ENCODE data around the gene CLGN. TPM values are rescaled to one million over a fixed set of nuclear protein-coding genes. Genes with fewer than 3 reads are reported as not detected.
"Not testable (repeated sequence)": the region's sequence is repeated elsewhere in the genome, so short reads cannot be mapped to it uniquely, and the experiment has no call there.

The CLGN gene
- total RNA-seq, 3 donors from 2014 or later, result not detected

DNA sequence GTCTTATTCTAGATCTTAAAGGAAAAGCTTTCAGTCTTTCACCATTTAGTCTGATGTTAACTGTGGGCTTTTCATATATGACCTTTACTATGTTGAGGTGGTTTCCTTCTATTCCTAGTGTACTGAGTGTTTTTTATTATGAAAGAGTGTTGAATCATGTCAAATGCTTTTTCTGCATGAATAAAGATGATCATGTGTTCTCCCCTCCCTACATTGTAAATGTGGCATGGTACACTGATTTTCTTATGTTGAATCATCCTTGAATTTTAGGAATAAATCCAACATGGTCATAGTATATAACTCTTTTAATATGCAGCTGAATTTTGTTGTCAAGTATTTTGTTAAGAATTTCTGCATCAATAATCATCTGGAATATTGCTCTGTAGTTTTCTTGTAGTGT, 4.3 kb downstream of the CLGN start:
- Mint-ChIP-seq H3K27me3 (ENCODE audit: low read depth) (peaks cover 37% of the 10 kb centered on the region), H3K4me3 (no peak overlapping the region), H3K9me3 (no peaks in the 10 kb centered on the region), H3K4me1 (ENCODE audit: low read depth) (peaks cover 6% of the 10 kb centered on the region), H3K36me3 (ENCODE audit: insufficient read depth) (no peaks in the 10 kb centered on the region)
- DNase-seq (no peak), ATAC-seq (no peak)

DNA sequence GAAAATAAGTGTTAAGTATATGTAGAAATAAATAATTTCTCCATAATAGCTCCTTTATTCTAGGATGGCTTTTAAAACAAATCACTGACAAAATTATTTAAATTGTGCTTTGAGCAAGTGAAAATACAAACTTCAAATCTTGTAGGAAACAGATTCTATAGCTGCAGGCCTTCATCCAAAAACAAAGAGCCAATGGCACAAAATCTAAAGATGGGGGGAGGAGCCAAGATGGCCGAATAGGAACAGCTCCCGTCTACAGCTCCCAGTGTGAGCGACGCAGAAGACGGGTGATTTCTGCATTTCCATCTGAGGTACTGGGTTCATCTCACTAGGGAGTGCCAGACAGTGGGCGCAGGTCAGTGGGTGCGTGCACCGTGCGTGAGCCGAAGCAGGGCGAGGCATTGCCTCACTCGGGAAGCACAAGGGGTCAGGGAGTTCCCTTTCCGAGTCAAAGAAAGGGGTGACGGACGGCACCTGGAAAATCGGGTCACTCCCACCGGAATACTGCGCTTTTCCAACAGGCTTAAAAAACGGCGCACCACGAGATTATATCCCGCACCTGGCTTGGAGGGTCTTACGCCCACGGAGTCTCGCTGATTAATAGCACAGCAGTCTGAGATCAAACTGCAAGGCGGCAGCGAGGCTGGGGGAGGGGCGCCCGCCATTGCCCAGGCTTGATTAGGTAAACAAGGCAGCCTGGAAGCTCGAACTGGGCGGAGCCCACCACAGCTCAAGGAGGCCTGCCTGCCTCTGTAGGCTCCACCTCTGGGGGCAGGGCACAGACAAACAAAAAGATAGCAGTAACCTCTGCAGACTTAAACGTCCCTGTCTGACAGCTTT, 14.1 kb downstream of the CLGN start:
- not testable (repeated sequence) for H3K4me3 Mint-ChIP-seq; H3K4me1 Mint-ChIP-seq (ENCODE audit: low read depth); H3K9me3 Mint-ChIP-seq; H3K36me3 Mint-ChIP-seq (ENCODE audit: insufficient read depth); DNase-seq; ATAC-seq
- peaks cover 16% of the 10 kb centered on the region for H3K27me3 Mint-ChIP-seq (ENCODE audit: low read depth)

DNA sequence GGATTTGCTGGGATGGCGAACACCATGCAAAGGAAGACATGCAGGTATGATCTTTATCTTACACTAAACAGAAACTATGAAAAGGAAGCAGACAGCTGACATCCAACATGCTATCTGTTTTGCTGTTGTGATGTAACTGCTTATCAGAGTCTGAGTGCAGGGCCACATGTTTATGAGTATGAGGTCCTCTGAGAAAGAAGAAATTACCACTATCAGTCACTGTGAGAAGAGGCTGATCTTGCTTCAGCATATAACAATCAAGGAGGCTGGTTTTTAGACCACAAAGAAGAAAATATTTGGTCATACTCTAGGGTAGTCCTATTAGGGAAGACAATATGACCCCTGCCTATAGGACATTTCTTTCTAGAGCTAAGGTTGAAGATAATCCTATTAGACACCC, 18.5 kb downstream of the CLGN start:
- Mint-ChIP-seq H3K36me3 (ENCODE audit: insufficient read depth) (no peaks in the 10 kb centered on the region), H3K4me1 (ENCODE audit: low read depth) (no peaks in the 10 kb centered on the region), H3K27me3 (ENCODE audit: low read depth) (peaks cover 27% of the 10 kb centered on the region), H3K9me3 (no peaks in the 10 kb centered on the region), H3K4me3 (no peak overlapping the region)
- DNase-seq (no peak), ATAC-seq (no peak)

DNA sequence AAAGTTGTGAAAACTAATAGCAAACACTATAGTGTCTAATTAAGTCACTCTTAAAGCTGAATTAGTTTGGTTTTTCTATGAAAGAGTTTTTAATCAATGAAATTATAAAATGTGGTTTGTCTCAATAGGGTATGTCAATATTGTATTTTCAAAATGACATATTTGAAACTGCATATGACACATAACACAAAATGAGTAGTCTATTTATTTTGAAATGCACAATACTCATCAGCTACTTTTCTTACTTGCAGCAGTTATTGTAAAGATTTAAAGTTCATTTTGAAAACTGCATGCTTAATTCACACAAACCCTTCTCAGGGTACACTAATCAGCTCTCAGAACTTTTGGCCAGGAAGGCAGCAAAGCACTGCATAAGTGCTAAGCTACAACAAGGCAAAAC, 21.2 kb downstream of the CLGN start:
- DNase-seq, result no peak
- Mint-ChIP-seq H3K27me3 (ENCODE audit: low read depth) (peaks cover 13% of the 10 kb centered on the region), H3K4me3 (no peak overlapping the region), H3K36me3 (ENCODE audit: insufficient read depth) (no peaks in the 10 kb centered on the region), H3K4me1 (ENCODE audit: low read depth) (no peaks in the 10 kb centered on the region), H3K9me3 (no peaks in the 10 kb centered on the region)
- ATAC-seq, result peak; percentile 23 to 28

DNA sequence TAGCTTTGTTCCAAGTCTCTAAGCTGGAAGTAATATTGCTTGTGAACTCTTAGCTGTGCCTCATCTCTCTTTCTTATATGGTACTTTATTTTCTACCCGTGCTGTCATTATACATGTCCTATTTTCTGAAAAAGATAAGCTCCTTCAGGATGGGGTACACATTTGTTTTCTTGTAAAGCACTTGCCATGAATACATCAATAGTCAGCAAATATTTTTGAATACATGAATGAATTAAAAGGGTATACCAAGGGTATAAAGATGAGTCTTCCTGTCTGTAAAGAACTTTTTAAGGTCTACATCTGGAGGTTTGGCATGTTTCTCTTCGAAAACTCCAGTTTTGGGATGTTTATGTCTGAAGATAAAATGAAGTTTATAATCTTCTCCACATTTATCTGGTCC, 27.3 kb downstream of the CLGN start:
- no peaks in the 10 kb centered on the region for H3K36me3 Mint-ChIP-seq (ENCODE audit: insufficient read depth)
- no peaks in the 10 kb centered on the region for H3K9me3 Mint-ChIP-seq
- no peak overlapping the region for H3K4me3 Mint-ChIP-seq
- H3K27me3 Mint-ChIP-seq (ENCODE audit: low read depth), result peaks cover 3% of the 10 kb centered on the region
- no peak for DNase-seq
- ATAC-seq, result no peak
- H3K4me1 Mint-ChIP-seq (ENCODE audit: low read depth), result no peaks in the 10 kb centered on the region

DNA sequence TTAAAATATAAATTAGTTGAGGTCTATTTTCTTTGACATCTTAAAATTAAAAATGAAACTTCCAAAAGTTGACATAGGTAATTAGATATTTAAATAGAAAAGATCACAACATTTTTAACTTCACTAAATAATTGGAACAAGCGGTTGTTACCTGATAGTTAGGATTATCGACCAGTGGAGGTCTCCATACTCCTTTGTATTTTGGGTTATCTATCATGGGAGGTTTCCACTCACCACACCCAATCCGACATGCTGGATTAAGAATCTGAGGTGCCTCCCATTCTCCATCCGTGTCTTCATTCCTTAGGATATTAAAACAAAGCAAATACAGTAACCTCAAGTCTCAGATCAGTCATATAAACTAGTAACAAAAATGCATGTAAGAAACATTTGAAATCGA, 31.8 kb downstream of the CLGN start:
- peaks cover 9% of the 10 kb centered on the region for H3K27me3 Mint-ChIP-seq (ENCODE audit: low read depth)
- no peak overlapping the region for H3K4me3 Mint-ChIP-seq
- no peaks in the 10 kb centered on the region for H3K9me3 Mint-ChIP-seq
- H3K4me1 Mint-ChIP-seq (ENCODE audit: low read depth), result no peaks in the 10 kb centered on the region
- no peak for ATAC-seq
- H3K36me3 Mint-ChIP-seq (ENCODE audit: insufficient read depth), result no peaks in the 10 kb centered on the region
- no peak for DNase-seq

DNA sequence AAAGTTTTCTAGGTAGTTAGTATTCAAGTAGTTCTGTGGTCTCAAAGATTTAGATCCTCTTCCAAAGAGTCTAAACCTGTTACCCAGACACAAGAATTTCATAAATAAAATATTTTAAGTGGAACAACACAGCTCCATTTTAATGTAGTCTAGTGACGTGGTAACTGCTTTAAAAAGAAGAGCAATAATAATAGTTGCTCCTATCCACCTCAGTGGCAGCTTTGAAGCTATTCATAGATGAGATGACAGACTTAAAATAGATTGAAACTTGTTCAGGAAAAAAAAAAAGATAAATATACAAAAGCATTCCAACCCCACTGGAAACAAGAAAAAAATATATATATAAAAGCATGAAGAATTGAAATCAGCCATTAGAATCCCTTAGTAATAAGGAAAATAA, 39.4 kb downstream of the CLGN start:
- Mint-ChIP-seq H3K36me3 (ENCODE audit: insufficient read depth) (peaks cover 6% of the 10 kb centered on the region), H3K9me3 (no peaks in the 10 kb centered on the region), H3K4me1 (ENCODE audit: low read depth) (no peaks in the 10 kb centered on the region), H3K27me3 (ENCODE audit: low read depth) (peaks cover 2% of the 10 kb centered on the region), H3K4me3 (no peak overlapping the region)
- DNase-seq (no peak), ATAC-seq (no peak)

DNA sequence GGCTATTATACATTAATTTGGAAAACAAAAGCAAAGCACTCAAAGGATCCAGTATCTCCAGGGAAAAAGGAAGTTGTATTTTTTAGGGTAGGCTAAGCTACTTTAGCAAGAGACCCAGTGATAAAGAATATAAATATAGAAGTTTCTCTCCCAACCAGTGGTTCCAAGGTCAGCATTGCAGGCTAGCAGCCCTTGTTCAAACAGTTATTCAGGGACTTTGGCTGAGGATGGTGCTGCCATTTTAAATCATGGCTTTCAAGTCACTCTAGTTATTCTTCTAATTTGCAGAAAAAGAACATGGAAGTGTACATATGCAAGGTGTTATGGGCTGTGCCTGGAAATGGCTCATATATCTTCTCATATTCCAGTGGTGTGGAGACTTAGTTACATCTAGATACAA, 44.7 kb downstream of the CLGN start:
- ATAC-seq (no peak), DNase-seq (no peak)
- Mint-ChIP-seq H3K4me1 (ENCODE audit: low read depth) (peaks cover 2% of the 10 kb centered on the region), H3K36me3 (ENCODE audit: insufficient read depth) (peaks cover 12% of the 10 kb centered on the region), H3K27me3 (ENCODE audit: low read depth) (no peaks in the 10 kb centered on the region), H3K4me3 (no peak overlapping the region), H3K9me3 (no peaks in the 10 kb centered on the region)

DNA sequence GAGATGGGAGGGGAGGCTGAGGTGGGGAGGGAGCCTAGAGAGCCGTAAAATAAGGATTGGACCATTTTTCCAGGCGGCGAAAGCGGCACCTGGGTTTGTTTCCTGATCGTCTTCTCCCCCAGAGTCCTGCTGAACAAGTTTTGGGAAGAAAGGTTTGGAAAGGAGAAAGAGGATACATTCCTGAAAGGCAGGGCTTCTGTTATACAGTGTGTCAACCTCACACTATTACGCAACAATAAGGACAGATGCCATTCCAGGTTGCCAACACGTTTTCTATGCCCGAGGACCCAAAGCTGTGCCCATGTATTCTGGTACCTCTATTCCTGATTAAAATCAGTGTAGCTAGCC, 53.3 kb downstream of the CLGN start:
- Mint-ChIP-seq H3K4me1 (ENCODE audit: low read depth) (peaks cover 30% of the 10 kb centered on the region), H3K9me3 (no peaks in the 10 kb centered on the region), H3K27me3 (ENCODE audit: low read depth) (no peaks in the 10 kb centered on the region), H3K36me3 (ENCODE audit: insufficient read depth) (peaks cover 2% of the 10 kb centered on the region), H3K4me3 (no peak overlapping the region)
- no peak for ATAC-seq
- DNase-seq, result no peak

DNA sequence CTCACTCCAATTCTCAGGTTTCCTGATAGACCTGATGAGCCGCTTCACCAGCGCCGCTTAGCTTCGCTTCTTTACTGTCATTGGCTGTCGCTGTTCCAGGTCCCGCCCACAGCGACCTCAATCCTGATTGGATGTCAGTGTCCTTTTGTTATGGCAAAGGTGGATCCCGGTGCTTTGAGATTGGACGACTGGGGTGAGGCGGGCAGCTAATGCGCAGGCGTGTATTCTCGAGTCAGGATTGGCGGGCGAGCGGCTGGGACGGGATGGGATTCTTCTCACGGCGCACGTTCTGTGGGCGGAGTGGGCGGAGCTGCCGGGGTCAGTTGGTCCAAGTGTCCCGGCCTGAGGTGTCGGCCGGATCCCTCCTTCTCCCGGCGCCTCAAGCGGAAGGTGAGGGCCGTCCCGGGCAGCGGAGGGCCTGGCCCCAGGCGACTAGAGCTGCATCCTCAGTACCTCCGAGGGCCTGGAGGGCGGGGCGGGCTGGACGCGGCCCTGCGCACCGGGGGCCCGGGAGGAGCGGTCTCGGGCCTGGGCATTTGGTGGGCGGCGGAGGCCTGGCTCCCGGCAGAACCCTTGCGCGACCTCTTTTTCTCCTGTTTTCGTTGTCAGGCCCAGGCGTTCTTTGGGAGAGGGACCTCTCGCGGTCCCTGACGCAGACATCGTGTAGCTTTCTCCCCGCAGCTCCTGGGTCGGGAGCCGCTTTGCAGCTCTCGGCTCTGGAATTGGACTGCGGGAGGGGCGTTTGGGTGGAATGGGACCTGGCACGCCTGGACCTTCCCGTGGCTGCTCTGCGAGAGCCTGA, 53.9 kb downstream of the CLGN start, which contains the start of gene SCOC:
SCOC (plus strand) TSS at position 319 of the 802 bp plus-strand sequence. CDS start 5,525 bp downstream, outside the sequence.
- ATAC-seq, result peak; percentile 93 to 96
- Mint-ChIP-seq H3K4me3 (no peak within 1 kb of the TSS), H3K36me3 (ENCODE audit: insufficient read depth) (peaks cover 2% of the 10 kb centered on the region), H3K9me3 (no peaks in the 10 kb centered on the region), H3K4me1 (ENCODE audit: low read depth) (peaks cover 29% of the 10 kb centered on the region), H3K27me3 (ENCODE audit: low read depth) (no peaks in the 10 kb centered on the region)
- peak; percentile 92 for DNase-seq

DNA sequence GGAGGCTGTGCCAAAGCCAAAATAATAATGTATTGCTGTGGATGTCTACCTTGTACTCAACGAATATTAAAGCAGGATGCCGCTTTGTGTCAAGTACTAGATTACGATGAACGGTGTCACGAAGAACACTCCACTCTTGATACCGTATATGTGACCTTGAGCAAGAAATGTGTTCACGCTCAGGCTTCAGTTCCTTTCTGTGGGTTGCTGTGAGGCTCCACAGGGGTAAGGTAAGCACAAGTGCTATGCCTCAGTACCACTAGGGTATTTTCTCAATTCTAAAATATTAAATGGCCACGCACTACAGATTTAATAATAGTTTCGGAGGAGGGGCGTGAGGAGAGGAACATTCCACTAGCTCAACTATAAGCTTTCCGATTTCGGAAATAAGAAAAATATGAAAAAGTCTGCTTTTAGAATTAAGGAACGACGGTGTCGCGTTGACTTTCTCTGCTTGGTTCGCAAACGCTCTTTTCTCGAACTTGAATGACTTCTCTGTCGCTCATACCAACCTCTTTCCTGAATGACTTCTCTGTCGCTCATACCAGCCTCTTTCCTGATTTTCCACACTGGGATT, 54.6 kb downstream of the CLGN start:
- H3K9me3 Mint-ChIP-seq, result no peaks in the 10 kb centered on the region
- H3K36me3 Mint-ChIP-seq (ENCODE audit: insufficient read depth), result peaks cover 2% of the 10 kb centered on the region
- peaks cover 29% of the 10 kb centered on the region for H3K4me1 Mint-ChIP-seq (ENCODE audit: low read depth)
- ATAC-seq, result peak; percentile 60 to 66
- DNase-seq, result peak; percentile 15
- H3K27me3 Mint-ChIP-seq (ENCODE audit: low read depth), result no peaks in the 10 kb centered on the region
- no peak overlapping the region for H3K4me3 Mint-ChIP-seq

DNA sequence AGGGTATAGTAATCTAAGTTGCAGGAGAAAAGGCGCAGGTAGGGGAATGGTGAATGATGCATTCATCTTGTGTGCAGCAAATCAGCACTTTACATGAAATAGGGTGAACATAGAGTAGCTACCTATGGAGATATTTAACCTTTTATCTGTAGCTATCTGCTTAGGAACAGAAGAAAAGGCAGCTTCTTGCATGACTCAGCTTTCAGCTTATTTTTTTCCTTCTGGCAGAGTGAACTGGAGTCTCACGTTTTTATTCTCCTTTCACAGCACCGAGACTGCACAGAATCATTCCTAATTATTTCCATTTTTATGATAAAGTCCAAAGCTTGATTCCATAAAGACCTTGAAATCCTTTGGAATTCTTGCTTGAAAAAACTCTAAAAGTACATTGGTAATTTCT, 58.8 kb downstream of the CLGN start:
- no peaks in the 10 kb centered on the region for H3K36me3 Mint-ChIP-seq (ENCODE audit: insufficient read depth)
- DNase-seq (no peak), ATAC-seq (no peak)
- H3K9me3 Mint-ChIP-seq, result no peaks in the 10 kb centered on the region
- no peaks in the 10 kb centered on the region for H3K27me3 Mint-ChIP-seq (ENCODE audit: low read depth)
- no peaks in the 10 kb centered on the region for H3K4me1 Mint-ChIP-seq (ENCODE audit: low read depth)
- H3K4me3 Mint-ChIP-seq, result no peak overlapping the region

DNA sequence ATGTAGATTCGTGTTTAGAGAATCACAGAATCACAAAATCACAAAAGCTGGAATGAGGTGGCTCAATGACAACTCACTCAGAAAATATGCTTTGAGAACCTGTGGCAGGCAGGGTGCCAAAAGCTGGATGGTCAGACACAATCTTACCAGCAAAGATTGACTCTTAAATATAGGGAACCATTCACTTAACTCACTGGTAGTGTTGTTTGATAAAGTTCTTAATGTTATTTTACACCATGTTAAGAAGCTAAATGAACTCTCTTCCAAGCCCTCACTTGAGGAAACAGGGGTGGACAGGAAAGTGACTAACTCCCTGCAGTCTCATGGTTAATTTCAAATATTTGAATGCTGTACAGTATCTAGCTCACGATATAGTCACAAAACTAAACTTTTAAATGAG, 59.7 kb downstream of the CLGN start:
- Mint-ChIP-seq H3K4me1 (ENCODE audit: low read depth) (no peaks in the 10 kb centered on the region), H3K36me3 (ENCODE audit: insufficient read depth) (no peaks in the 10 kb centered on the region), H3K9me3 (no peaks in the 10 kb centered on the region), H3K27me3 (ENCODE audit: low read depth) (no peaks in the 10 kb centered on the region), H3K4me3 (no peak overlapping the region)
- no peak for DNase-seq
- ATAC-seq, result no peak

DNA sequence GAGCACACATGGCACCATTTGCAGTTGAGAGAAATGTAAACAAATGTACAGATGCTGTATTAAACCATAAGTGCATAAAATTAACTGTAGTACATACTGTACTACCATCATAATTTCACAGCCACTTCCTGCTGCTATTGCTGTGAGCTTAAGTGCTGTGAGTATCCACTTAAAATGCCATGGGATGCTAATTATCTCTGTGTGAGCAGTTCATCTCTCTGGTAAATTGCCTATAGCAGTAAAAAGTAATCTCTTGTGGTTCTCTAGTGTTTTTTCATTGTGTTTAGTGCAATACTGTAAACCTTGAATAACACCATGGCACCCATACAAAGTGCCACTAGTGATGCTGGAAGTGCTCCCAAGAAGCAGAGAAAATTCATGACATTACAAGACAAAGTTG, 63.9 kb downstream of the CLGN start:
- ATAC-seq, result no peak
- no peaks in the 10 kb centered on the region for H3K4me1 Mint-ChIP-seq (ENCODE audit: low read depth)
- no peak overlapping the region for H3K4me3 Mint-ChIP-seq
- H3K36me3 Mint-ChIP-seq (ENCODE audit: insufficient read depth), result no peaks in the 10 kb centered on the region
- no peaks in the 10 kb centered on the region for H3K9me3 Mint-ChIP-seq
- H3K27me3 Mint-ChIP-seq (ENCODE audit: low read depth), result no peaks in the 10 kb centered on the region
- no peak for DNase-seq

DNA sequence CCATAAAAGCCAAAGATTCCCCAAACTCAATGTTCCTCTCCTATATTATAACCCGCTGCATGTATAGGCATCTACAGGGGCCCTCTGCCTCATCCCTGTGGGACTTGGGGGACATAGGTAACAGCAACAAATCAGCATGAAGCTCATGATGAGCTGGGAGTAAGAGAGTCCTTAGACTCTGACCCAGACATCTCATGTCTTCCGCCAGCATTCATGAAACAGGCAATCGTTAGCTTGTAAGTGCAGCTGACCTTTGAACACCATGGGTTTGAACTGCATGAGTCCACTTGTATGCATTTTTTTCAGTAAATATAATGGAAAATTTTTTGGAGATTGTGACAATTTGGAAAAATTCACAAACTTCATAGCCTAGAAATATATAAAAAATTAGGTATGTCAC, 64.4 kb downstream of the CLGN start:
- no peaks in the 10 kb centered on the region for H3K36me3 Mint-ChIP-seq (ENCODE audit: insufficient read depth)
- H3K4me1 Mint-ChIP-seq (ENCODE audit: low read depth), result no peaks in the 10 kb centered on the region
- ATAC-seq, result no peak
- no peaks in the 10 kb centered on the region for H3K27me3 Mint-ChIP-seq (ENCODE audit: low read depth)
- no peak overlapping the region for H3K4me3 Mint-ChIP-seq
- no peaks in the 10 kb centered on the region for H3K9me3 Mint-ChIP-seq
- no peak for DNase-seq
